HG03196 (cell line): ENCODE data around the gene WFDC6.

Experiments
- ATAC-seq: cut with Tn5 transposase; IDR thresholded peaks from one replicate; pipeline ENCODE4 v1.9.1; 2021; ENCODE audit not compliant: unreplicated experiment

Gene WFDC6

GRCh38 chr20:45518282-45518681 is 21.0 kb downstream of the WFDC6 start:
- no peak for ATAC-seq

DNA sequence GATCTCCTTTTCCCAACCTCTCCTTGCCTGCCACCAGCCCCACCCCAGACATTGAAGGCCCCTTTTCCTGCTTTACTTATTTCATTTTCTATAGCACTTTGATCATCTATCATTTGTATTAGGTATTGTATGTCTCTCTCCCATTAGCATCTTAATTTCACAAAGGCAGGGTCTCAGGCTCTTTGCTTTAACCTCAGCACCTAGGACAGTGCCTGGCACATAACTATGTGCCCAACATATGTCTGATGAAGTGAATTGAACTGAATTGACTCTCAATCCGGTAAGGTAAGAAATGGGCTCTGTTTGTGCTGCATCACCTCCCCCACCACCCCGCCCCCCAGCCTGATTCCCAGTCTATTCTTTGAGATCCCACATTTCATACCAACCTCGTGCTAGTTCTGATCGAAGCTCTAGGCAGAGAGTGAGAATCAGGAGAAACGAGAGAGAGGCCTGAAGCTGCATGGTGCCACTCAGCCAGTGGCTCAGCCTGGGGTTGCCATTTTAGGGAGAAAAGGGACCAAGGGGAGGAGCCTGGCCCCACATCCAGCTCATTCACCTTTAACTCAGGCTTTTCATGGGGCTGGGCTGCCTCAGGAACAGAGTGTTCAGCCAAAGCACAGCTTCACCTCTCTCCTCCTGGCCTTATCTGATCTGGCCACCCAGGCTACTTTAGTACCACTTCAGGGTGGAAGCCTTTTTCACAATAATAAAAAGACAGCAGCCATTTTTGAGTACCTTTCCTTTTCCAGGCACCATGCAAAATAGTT is 24.0 kb downstream of the WFDC6 start, which contains the start of gene SPINT3:
TSS of gene SPINT3 (minus strand) at position 476 of the 767 bp plus-strand sequence. CDS start at position 462, 14 bp downstream.
- ATAC-seq: no peak

GRCh38 chr20:45510242-45510862 is 28.9 kb downstream of the WFDC6 start:
- ATAC-seq: no peak

- no peak for ATAC-seq
These were observed 30.2 kb downstream of the WFDC6 start for GRCh38 chr20:45509091-45509490.

GRCh38 chr20:45508068-45508886 is 31.0 kb downstream of the WFDC6 start:
- ATAC-seq: no peak

DNA sequence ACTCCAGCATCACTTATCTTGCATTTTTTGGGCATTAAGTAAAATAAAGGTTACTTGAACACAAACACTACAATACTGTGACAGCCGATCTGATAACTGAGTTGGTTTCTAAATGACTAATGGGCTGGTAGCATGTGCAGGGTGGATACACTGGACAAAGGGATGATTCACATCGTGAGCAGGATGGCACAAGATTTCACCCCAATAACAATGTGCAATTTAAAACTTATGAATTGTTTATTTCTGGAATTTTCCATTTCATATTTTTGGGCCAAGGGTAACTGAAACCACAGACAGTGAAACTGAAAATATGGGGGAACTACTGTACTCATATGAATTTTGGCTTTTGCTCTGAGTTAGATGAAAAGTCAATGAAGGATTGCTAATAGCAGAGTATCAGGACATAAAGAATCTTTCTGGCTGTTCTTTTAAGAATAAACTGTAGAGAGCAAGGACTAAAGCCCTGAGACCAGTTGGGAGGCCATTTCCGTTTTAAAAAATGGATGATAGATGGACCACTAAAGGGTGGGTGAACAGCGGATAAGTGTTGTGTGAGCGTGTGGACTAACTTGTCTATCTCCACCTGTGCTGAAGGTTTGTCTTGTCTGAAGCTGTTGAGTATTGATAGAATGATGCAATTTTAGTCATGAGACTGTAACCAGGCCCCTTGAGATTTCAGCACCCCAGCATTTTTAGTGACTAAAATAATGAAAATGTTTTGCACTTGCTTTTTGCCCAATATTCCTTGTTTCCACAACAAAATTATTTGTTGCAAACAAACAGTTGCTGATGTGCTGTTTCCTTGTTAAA is 32.1 kb downstream of the WFDC6 start:
- ATAC-seq: no peak

GRCh38 chr20:45506398-45506797 is 32.9 kb downstream of the WFDC6 start:
- no peak for ATAC-seq

DNA sequence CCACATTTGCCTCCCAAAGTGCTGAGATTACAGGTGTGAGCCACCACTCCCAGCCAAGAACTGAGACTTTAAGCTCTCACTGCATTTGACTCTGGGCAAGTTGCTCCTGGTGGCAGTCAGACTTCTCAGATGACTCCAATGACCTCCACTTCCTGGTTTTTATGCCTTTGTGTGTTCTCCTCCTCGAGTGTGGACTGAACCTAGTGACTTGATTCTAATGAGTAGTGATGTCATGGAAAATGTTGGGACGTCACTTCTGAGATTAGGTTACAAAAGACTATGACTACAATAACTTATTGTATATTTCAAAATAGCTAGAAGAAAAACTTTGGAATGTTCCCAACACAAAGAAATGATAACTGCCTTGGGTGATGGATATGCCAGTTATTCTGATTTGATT is 35.9 kb downstream of the WFDC6 start:
- no peak for ATAC-seq

DNA sequence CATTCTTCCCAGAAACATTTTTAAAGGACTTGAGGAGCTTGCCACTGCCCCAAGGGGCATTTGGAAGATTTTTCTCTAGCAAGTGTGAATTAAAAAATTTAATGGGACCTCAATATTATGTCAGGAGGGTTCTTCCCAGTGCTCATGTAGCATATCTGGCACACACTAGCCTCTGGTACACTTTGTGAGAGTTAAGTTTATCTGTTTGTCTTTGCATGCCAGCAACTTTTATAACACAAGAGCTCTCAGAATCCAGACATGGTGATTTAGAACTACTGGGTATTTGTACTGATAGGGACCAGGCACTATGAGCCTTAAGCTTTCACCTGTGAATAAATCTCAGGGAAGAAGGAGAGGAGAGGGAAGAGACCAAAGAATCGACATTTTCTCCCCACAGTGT is 36.7 kb downstream of the WFDC6 start:
- ATAC-seq: no peak

GRCh38 chr20:45501600-45501999 is 37.7 kb downstream of the WFDC6 start:
- no peak for ATAC-seq

DNA sequence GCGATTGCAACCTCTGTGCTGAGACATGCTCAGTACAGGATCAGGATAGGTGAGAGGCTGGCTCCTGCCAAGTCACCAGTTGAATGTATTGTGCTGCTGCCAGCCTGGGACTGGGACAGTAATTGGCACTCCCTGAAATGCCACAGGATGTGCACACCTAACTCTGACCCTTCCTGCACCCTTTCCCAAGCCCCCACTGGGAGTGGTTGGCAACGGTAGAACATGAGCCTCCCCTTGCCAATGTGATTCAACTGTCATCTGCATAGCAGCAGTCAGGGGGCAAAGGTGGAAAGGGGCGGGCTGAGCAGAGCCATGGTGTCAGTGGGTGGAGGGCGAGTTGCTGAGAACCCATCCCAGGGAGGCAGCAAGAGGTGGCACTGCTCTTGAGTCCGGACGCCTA is 39.3 kb downstream of the WFDC6 start:
- ATAC-seq: no peak

DNA sequence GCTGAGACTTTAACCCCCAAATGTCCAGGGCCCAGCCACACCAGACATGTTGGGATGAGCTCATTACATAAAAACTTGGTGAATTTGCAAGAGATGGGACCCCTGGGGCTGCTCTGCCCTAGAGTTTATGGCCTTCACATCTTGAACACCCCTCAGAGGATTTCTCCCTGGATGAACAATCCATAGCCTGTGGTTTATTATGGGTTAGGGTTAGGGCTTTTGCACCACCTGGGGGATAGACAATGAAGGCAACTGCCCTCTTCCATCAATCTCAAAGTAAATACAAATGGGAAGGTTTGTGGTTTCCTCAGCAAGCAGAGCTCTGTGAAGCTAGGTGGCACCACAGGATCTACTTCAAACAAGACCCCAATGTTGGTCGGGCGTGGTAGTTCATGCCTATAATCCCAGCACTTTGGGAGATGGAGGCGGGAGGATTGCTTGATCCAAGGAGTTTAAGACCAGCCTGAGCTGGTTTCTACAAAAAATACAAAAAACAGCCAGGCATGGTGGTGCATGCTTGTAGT is 41.2 kb downstream of the WFDC6 start:
- no peak for ATAC-seq

DNA sequence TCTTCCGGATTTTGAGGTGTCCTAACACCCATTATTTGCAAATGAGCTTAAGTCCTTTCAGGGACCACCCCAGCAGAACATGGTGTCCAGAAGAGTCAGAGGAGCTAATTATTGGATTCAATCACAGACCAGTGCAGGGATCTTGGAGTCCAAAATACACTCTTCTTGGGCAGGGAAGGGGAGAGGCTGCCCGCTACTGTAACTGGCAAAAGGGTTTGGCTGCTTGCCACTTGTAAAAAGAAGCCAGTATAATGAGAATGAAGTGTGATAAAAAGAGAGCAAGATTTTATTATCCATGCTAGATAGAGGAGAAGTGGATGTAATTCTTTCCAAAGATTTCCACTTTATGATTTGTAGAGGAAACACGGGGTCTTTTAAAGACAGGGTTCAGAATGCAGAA is 43.1 kb downstream of the WFDC6 start:
- no peak for ATAC-seq

- ATAC-seq: no peak
These were observed 43.8 kb downstream of the WFDC6 start for GRCh38 chr20:45495501-45495941.

GRCh38 chr20:45489083-45489531 is 50.2 kb downstream of the WFDC6 start:
- ATAC-seq: no peak

- no peak for ATAC-seq
These were observed 52.0 kb downstream of the WFDC6 start for GRCh38 chr20:45487231-45487635.

DNA sequence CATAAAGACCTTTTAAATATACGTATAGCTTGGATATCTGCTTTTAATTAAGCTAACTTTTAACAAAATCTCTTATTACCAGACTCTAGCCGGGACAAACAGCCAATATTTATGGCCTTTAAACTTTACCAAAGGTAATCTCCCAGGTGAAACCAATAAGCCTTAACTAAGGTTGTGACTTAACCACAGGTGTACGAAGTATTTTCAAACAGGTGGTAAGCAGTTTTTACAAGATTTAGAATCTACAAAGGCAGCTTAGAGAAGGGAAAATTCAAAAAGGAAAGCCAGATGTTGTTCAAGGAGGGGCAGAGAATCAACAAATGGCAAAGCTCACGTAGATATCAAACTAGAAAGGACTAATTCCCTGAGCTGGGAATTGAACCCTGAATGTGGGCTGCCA is 53.9 kb downstream of the WFDC6 start:
- no peak for ATAC-seq

DNA sequence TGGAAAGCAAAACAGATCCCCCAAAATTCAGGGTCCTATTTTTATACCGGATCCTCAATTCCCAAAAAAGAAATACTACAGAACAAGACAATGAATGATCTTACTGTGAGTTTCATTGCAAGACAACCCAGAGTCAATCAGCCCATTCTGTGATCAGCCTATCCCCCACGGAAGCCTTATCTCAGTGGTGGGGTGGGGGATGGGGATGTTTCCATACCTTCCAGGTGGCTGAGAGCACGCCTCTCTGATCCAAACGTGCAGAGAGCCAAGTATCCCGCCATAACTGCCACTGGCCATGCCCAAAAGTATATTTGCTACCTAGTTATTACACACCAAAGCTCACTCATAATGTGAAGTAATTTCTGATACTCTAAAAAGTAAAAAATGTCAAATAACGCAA is 54.6 kb downstream of the WFDC6 start:
- no peak for ATAC-seq
